ENCODE measurements around the gene LRRC28.

Gene LRRC28

DNA sequence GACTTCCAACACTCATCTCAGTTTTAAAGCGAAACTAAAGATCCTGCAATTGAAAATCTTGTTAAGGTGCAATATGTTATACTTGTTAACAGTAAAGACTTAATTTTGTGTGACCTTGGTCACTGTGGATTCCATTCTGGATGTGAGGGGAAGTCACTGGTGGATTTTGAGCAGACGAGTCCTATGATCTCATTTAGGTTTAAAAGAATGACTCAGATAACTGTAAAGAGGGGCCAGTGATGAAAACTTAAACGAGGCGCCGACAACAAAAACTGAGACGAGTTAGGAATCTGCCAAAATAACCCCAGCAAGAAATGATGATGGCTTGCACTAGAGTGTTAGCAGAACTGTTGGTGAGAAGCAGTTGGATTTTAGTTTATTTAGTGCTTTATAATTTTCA is 56.5 kb downstream of the LRRC28 start:
- DNase-seq = no peak

DNA sequence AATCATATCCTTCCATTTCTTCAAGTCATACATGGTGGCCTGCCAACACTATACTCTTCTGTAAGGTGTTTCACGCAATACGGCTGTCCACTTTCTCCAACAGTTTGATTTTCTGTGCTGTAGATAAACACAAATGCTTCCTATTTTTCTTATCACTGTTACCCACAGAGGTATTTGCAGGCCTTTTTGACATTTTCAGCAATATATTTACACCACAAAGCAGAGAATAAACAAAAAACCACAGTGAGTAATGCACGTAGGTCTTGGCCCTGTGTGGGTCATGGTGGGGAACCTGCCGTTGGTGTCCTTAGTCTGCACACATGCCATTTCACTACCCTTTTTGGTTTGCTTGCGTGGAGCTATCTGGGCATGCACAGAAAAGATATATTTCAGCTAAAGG is 59.5 kb downstream of the LRRC28 start:
- DNase-seq = no peak

DNA sequence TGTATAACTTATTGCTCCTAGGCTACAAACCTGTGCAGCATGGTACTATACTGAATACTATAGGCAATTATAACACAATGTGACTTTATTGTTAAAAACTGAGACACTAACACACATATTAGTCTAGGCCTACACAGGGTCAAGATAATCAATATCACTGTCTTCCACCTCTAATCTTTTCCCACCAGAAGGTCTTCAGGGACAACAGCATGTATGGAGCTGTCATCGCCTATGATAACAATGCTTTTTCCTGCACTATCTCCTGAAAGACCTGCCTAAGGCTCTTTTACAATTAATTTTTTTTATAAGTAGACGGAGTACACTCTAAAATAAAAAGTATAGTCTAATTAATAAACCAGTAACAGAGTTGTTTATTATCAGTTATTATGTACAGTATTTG is 60.9 kb downstream of the LRRC28 start:
- DNase-seq = no peak

DNA sequence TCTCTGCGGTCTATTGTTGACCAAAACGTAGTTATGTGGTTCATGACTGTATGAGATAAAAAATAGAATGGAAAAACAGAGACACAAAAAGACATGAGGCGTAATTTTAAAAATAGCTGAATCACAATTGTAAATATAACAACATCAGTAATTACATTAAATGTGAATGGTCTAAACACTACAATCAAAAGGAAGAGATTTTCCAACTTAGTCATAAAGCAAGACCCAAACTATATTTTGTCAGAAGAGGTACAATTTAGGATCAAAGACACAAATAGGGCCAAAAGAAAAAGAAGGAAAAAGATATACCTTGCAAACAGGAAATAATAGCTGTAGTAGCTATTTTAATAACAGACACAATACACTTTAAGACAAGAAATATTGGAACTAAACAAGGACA is 61.5 kb downstream of the LRRC28 start:
- DNase-seq = no peak

DNA sequence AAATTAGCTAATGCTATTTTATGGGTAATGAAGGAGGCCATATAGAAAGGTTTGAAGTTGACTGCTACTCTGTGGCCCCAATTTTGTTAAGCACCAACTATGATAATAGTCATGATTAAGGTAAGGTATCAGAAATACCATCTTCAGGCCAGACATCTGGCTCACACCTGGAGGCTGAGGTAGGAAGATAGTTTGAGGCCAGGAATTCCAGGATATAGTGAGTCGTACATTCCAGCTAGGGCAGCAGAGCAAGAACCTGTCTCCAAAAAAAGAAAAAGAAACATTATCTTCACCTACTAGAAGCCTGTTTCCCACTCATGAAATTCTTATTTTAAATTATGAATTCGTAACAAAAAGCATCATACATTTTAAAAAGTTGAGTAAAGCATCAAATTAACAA is 64.4 kb downstream of the LRRC28 start:
- DNase-seq = no peak

DNA sequence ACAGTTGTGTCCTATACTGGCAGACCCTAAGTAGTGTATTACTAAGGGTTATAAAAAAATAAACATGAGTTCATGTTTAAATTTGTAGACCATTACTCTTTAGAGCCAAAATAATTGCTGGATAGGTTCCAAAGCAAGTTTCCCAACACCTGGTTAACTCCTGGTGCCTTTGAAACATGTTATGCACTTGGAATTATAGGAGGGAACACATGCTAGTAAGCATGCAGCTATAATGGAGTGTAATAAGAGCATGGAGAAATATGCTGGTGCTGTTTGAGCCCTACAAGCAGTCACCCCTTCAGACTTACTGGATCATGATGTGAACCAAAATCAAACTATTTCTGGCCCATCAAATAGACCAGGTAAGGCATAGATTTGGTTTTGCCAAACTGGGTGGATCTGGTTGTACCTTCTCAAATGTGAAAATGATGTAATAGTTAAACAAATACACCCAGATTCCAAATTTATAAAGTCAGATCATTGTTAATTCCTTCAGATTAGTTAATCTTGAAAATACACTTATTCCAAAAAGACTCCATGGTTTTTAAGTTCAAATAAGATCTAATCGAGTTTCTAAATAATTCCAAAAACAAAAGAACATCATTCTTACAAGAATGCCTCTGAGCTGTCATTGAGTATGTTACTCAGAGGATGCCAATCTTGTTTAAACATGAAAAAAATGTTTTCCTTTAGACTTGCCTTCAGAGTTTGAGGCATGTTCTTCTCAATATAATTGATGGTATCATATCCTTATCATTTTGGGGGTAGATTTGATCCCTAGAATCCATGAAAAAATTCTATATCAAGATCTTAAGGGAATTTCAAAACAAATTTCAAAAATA is 69.3 kb downstream of the LRRC28 start:
- no peak for DNase-seq

DNA sequence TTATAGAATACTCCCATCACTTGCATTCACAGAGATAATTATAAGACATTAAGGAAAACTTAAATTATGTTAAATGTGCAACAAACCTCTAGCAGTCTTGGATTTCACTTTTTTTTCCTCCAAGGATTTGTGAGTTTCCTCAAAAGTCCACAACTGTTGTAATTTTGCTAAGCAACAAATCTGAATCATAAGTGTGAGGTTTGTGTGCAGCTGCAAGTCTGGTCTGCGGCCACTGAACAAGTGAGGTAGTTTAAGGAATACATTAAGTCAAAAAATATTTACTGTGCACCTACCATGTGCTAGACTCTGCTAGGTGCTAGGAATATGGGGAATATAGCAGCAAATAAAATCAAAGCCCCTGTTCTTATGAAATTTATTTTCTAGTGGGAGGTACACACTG is 70.2 kb downstream of the LRRC28 start:
- no peak for DNase-seq

DNA sequence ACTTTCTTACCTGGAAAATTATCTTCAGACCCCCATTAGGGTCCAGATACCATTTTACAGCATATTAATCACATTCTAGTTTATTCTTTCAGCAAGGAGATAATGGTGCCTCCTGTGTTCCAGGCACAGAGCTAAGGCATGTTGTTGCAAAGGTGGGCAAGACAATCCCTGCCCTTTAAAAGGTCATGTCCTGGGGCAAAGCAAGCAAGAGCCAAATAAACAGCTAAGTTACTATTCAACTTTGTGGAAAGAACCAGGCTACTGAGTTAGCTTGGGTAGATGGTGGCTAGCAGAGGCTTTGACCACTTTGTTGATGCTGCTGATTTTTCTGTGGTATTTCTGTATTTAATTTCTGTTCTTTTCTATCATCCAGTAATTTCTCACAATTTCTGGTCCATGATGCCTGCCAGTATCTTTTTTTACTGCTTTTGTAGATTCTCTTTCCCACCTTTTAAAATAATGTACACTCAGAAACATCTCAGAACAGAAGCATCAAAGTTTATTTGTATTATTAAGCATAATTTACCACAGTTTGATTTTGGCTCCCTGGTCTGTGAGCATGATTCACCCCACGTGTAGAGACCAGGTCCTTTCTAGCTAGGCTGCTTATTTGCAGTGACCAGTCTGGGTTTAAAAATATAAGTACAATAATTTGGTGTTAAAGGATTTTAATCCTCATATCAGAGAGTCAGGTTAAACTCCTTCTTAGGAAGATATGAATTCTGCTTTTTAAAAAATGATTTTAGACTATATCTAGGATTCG is 71.5 kb downstream of the LRRC28 start:
- DNase-seq = no peak

DNA sequence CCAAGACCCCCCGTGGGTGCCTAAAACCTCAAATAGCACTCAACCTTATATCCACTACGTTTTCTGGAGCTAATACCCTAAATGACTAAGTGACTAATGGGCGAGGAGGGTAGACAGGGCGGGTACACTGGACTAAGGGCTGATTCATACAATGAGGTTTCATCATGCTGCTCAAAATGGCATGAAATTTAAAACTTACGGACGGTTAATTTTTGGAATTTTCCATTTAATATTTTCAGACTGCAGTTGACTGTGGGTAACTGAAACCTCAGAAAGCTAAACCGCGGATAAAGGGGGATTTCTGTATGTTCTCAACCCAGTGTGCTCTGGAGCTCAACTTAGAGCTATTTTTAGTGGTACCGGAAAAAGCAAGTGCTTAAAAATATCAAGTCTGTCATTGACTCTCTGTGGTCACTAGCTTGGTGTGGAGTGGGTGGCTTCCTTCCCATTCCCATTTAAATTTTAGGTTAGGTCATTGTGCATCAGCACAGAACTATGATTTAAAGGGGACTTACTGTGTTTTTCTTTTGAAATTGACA is 72.9 kb downstream of the LRRC28 start:
- no peak for DNase-seq

DNA sequence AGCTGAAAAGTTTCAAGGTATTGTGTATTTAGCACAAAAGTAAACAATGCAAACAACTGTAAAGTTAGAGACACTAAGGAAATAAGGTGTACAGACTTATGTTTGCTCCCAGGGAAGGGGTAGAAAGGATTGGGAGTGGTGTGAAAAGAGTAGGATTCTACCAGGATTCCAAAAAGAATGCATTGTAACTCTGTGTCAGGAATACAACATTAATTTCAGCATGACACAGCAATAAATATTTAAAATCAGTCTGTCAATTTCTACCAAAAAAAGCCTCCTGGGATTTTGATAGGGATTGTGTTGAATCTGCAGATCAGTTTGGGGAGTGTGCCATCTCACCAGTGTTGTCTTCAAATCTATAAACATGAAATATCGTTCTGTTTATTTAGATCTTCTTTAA is 73.4 kb downstream of the LRRC28 start:
- DNase-seq = no peak

DNA sequence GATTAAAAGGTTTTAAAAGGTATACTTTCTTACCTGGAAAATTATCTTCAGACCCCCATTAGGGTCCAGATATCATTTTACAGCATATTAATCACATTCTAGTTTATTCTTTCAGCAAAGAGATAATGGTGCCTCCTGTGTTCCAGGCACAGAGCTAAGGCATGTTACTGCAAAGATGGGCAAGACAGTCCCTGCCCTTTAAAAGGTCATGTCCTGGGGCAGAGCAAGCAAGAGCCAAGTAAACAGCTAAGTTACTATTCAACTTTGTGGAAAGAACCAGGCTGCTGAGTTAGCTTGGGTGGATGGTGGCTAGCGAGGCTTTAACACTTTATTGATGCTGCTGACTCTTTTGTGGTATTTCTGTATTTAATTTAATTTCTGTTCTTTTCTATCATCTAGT is 75.0 kb downstream of the LRRC28 start:
- no peak for DNase-seq

DNA sequence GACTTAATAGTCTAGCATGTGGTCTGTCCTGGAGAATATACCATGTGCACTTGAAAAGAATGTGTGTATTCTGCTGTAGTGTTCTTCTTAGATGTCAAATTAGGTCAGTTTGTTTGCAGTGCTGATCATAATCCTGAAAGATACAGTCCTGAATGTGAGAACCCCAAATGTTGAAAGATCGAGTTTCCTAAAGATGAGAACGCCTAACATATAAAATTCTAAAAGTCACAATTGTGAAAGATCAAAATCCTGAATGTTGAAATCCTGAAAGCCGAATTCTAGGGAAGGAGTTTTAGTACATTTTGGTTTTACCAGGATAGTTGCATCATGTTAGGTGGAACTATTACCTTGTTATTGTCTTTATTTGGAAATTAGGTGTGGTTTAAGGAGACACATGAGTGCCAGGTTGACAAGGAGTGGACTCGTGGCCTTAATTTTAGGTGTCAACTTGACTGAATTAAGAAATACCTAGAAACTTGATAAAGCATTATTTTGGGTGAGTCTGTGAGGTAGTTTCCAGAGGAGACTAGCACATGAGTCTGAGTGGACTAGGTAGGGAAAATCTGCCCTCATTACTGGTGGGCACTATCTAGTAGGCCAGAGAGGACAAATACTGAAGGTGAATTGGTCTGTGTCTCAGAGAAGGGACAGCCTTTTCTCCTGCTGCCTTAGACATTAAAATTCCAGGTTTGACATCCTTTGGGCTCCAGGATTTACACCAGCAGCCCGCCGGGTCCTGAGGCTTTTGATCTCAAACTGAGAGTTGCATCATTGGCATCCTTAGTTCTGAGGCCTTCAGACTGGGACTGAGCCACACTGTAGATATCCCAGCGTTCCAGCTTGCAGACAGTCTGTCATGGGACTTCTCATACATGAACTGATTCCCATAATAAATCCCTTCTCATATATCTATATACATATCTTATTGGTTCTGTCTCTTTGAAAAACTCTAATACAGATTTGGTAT is 77.1 kb downstream of the LRRC28 start:
- no peak for DNase-seq

DNA sequence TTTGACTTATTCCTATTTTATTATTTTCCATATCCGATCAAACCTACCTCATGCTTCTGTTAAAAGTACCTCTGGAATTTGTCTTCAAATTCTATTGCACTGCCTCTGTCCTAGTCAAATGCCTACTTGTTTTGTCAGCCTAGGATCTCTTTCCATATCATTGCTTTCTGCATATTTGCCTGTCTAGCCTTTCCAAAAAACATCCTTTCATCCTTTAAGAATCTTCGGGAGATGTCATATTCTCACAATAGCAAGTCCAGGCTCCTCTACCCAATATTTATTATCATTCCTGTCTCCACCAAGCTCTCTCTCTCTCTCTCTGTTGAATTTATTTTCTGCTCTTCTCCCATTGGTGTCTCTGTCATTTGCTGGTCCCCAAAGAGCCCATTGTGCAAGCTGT is 80.1 kb downstream of the LRRC28 start:
- DNase-seq = no peak

DNA sequence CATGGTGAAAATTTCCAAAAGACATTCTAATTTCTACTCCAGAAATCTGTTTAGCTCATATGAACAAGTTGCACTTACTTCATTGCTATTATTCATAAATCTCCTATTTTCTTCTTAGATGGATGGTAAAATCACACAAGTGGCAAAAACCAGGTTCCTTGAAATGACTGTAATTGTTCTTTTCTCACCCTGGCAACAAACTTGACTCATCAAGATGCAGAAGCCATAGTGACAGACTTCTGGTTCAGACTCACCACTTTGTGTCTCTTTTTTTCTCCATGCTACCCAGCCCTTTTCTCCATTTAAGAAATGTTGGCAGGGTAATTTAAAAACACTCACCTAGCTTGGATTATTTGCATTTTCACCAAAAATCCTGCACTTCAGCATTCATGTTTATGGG is 82.1 kb downstream of the LRRC28 start:
- no peak for DNase-seq

DNA sequence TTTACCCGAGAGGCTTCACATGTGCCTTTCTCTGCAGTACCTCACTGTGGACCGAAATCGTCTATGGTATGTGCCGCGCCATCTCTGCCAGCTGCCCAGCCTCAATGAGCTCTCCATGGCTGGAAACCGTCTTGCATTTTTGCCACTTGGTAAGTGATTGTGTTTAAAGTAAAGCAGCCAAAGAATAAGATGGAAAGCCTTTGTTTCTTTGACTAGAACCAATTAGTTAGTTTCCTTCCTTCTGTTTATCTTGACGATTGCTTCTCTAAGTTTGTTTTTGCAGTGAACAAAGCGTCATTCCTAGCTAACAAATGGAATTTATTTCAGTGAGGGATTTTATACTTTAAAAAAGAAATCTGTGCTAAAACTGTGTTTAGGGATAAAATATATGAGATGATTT is 82.7 kb downstream of the LRRC28 start:
- DNase-seq = no peak

DNA sequence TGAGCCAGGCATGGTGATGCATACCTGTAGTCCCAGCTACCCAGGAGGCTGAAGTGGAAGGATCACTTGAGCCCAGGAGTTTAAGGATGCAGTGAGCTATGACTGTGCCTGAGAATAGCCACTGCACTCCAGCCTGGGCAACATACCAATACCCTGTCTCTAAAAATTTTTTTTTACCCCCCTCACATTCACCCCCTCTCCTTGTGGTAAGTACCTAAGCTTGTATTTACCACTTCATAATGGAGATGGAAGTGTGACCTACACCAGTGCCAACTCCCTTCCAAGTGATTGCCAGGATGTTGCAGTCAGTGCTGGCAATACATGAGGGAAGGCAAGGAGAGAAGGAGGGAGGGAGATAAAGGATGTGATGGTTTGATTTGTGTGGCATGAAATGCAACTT is 84.2 kb downstream of the LRRC28 start:
- no peak for DNase-seq

DNA sequence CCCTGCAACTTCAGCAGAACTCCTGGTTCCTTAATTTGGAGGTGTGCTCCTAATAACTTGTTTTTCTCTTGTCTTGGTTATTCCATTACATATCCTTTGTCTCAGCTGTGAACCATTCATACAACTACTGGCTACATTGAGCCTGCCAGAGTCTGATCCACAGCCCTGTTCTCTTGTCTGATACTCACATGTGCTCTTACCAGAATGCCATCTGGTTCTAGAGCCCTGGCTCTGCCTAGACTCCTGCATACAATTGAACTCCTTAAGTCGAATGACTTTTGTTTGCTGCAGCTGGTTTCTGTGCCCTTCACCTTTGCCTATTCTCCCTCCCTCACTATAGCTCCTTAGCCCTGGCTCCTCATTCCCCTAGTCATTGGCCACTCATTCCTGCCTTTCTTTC is 85.5 kb downstream of the LRRC28 start:
- DNase-seq = no peak

DNA sequence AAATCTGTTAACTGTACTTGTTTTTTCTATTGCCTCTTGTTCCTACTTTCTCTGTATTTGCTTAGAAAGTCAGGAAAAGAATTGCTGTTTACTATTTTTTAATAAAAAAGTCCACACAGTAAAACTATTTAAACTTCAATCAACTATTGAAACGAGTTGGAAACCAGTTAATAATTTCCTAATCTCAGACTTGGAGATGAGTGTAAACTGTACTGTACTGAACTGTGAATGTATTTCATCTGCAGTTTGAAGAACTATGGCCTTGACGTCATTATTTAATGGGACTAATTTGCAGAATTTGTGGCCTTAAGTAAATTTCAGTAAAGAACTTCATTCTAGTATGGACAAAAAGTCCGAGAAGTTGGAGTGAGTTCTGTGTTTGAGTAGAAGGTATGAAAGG is 89.1 kb downstream of the LRRC28 start:
- no peak for DNase-seq

DNA sequence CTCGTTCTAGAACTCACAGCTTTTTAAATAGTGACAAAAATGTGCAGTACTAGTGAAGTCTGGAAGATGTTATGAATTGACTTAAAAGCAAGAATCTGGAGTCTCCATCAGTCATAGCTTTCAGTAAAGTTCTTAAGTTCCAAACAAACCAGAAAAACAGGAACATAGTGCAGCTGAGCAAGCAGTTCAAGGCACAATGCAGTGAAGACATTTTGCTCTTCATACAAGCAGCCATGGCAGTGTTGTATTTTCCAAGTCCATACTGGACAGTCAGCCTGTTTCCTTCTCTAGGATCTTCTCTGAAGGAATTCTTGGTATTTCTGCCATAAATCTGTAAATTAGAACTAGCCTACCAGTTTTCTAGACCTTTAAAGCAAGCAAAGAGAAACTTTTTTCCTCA is 90.5 kb downstream of the LRRC28 start:
- DNase-seq = no peak

DNA sequence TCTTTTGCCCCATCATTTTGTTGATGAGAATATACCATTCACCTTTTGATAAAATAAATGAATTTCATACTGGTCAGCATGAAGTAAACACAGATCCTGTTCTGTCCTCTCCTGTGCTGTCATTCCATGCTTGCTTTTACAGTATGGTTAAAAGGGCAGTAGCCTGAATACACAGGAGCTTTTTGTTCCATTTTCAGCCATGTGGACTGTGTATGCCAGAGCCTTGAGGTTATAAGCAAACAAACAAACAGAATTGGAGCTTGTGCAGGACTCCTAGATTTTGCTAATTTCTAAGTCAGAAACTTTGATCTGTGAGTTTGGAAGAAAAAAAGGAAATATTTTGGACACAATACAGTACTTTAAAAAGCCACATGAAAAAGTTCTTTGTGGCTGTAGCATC is 91.9 kb downstream of the LRRC28 start:
- no peak for DNase-seq

DNA sequence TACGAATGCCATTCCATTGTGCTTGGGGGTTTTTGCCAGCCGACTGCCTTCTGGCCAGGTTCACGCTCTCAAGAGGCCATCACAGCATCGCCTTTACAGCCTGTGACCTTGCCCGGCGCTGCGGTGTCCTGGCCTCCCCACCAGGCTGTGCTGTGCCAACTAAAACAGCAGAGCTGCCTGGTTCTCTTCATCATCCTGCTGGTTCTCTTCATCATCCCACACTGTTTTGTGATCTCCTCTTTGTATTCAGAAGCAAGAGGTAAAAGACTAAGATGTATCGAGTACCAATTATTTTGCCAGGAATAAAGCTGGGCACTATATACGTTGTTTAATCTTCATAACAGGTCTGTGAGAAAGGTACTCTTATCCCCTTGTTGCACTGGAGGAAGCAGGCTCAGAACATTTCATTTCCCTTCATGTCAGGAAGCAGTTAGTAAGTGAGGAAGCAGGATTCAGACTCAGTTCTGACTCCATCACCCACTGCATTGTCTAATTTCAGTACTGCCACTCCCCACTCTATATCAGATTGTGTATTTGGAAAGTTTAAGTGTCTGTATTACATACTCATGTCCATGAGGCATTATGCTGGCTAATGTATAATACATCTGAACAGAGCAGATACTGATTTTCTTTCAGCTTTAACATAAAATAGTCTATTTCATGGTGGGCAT is 92.7 kb downstream of the LRRC28 start:
- DNase-seq = no peak

DNA sequence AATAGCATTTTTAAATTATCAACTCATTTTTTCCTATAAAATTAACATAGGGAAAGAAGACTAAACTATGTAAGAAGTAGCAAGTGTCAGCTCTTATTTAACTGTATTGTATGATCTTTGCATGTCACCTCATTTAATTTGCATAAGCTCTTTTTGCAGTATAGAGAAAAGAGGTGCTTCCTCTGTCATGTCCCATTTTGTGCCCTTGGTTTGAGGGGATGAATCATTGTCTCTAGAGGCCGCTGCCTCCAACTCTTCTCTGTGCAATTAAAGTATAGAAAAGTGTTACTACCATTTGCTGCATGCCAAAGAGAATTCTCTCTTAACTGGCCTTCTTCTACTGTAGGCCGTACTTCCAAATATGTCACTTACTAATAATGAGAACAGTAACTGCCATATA is 93.4 kb downstream of the LRRC28 start:
- no peak for DNase-seq

DNA sequence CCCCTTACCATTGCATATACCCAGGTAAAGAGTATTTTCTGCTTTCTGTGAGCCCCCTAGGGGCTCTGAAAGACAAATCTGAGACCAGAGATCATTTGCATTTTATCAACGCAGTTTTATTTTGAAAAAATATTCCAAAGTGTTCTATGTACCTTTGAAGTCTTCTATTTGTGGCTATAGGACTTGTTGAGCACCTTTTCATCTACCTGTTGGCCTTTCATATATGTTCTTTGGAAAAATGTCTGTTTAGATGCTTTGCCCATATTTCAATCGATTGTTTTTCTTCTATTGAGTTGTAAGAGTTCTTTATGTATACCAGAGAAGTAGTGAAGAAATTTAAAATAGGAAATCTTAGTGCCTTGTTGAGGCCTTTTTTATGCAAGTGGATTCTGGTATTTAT is 94.0 kb downstream of the LRRC28 start:
- no peak for DNase-seq
